ENCODE data around the gene SYCP1. TPM values are rescaled to one million over a fixed set of nuclear protein-coding genes. Genes with fewer than 3 reads are reported as not detected.
"Not testable (repeated sequence)": the region's sequence is repeated elsewhere in the genome, so short reads cannot be mapped to it uniquely, and the experiment has no call there.

Gene SYCP1
- total RNA-seq, 2 donors from 2014 or later = not detected

DNA sequence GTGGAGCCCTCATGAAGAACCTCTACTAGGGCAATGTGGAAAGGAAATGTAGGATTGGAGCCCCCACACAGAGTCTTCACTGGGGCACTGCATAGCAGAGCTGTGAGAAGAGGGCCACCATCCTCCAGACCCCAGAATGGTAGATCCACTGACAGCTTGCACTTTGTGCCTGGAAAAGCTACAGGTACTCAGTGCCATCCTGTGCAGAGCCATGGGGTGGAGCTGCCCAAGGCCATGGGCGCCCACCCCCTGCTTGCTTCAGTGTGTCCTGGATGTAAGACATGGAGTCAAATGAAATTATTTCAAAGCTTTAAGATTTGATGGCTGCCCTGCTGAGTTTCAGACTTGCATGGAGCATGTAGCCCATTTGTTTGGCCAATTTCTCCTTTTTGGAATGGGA, 157.8 kb downstream of the SYCP1 start:
- no peak for ATAC-seq (ENCODE audit: insufficient number of reproducible peaks, low FRiP score, low read depth)

DNA sequence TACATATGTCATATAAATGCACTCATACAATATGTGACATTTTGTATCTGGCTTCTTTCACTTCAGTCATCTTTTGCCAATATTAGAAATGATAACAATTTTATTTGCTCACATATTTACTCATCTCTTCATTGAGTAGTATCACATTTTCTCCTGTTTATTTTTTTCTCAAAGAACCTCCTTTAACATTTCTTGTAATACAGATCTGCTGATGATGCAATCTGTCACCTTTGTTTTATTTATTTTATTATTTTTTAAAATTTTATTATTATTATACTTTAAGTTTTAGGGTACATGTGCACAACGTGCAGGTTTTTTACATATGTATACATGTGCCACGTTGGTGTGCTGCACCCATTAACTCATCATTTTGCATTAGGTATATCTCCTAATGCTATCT, 159.1 kb downstream of the SYCP1 start:
- TF ChIP-seq, protein P1, sequence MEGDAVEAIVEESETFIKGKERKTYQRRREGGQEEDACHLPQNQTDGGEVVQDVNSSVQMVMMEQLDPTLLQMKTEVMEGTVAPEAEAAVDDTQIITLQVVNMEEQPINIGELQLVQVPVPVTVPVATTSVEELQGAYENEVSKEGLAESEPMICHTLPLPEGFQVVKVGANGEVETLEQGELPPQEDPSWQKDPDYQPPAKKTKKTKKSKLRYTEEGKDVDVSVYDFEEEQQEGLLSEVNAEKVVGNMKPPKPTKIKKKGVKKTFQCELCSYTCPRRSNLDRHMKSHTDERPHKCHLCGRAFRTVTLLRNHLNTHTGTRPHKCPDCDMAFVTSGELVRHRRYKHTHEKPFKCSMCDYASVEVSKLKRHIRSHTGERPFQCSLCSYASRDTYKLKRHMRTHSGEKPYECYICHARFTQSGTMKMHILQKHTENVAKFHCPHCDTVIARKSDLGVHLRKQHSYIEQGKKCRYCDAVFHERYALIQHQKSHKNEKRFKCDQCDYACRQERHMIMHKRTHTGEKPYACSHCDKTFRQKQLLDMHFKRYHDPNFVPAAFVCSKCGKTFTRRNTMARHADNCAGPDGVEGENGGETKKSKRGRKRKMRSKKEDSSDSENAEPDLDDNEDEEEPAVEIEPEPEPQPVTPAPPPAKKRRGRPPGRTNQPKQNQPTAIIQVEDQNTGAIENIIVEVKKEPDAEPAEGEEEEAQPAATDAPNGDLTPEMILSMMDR (IDR thresholded peaks at IDR 0.05) = no peak
- no peak for ATAC-seq (ENCODE audit: insufficient number of reproducible peaks, low FRiP score, low read depth)

More for the DNA sequence above, 157.8 kb downstream of the SYCP1 start:
- no peak for DNase-seq (ENCODE audit: low spot score)
- H3K9me3 ChIP-seq = no peaks in the 10 kb centered on the region
- no peak overlapping the region for H3K27ac ChIP-seq
- no peaks in the 10 kb centered on the region for H3K36me3 ChIP-seq
- no peaks in the 10 kb centered on the region for H3K4me1 ChIP-seq (ENCODE audit: control insufficient read depth in 1 of 2, low read depth in 2 of 2)
- TF ChIP-seq, protein P1 (IDR thresholded peaks at IDR 0.05) = no peak
- H3K27me3 ChIP-seq (replicated peaks; ENCODE audit: insufficient read depth) = no peaks in the 10 kb centered on the region
- no peak overlapping the region for H3K4me3 ChIP-seq

GRCh38 chr1:115019549-115019948, 164.9 kb downstream of the SYCP1 start:
- not testable (repeated sequence) for H3K27ac ChIP-seq; DNase-seq (ENCODE audit: low spot score); H3K36me3 ChIP-seq; H3K9me3 ChIP-seq; H3K27me3 ChIP-seq (replicated peaks; ENCODE audit: insufficient read depth); ATAC-seq (ENCODE audit: insufficient number of reproducible peaks, low FRiP score, low read depth); H3K4me1 ChIP-seq (ENCODE audit: control insufficient read depth in 1 of 2, low read depth in 2 of 2); H3K4me3 ChIP-seq

More for the DNA sequence above, 159.1 kb downstream of the SYCP1 start:
- no peak overlapping the region for H3K27ac ChIP-seq
- H3K9me3 ChIP-seq = no peaks in the 10 kb centered on the region
- H3K4me3 ChIP-seq = no peak overlapping the region
- no peaks in the 10 kb centered on the region for H3K4me1 ChIP-seq (ENCODE audit: control insufficient read depth in 1 of 2, low read depth in 2 of 2)
- no peak for DNase-seq (ENCODE audit: low spot score)
- H3K36me3 ChIP-seq = no peaks in the 10 kb centered on the region
- no peaks in the 10 kb centered on the region for H3K27me3 ChIP-seq (replicated peaks; ENCODE audit: insufficient read depth)

GRCh38 chr1:115021145-115021544, 166.5 kb downstream of the SYCP1 start:
- no peak for ATAC-seq (ENCODE audit: insufficient number of reproducible peaks, low FRiP score, low read depth)
- Histone ChIP-seq H3K27me3 (replicated peaks; ENCODE audit: insufficient read depth) (no peaks in the 10 kb centered on the region), H3K4me1 (ENCODE audit: control insufficient read depth in 1 of 2, low read depth in 2 of 2) (no peaks in the 10 kb centered on the region), H3K27ac (no peak overlapping the region), H3K4me3 (no peak overlapping the region), H3K9me3 (no peaks in the 10 kb centered on the region), H3K36me3 (no peaks in the 10 kb centered on the region)
- no peak for DNase-seq (ENCODE audit: low spot score)
- TF ChIP-seq, protein P1 (IDR thresholded peaks at IDR 0.05) = no peak

DNA sequence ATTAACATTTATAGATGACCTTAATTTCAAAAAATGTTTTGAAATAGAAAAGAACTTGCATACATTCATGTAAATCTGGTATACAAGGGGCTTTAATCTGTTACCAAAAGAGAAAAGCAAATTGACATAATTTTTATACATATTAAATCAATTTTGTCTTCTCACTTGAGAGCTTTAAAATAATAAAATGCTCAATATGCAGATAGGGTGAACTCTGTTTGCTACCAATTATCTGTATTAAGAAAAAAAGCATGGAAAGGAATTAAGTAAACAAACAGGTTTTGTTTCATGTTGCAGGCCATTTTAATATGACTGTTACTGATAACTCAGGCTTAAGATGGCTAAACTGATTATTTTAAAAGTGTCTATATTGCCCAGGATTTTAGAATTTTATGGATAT, 168.9 kb downstream of the SYCP1 start:
- TF ChIP-seq, protein P1 (IDR thresholded peaks at IDR 0.05) = no peak
- H3K36me3 ChIP-seq = no peaks in the 10 kb centered on the region
- no peak overlapping the region for H3K27ac ChIP-seq
- no peaks in the 10 kb centered on the region for H3K27me3 ChIP-seq (replicated peaks; ENCODE audit: insufficient read depth)
- DNase-seq (ENCODE audit: low spot score) = no peak
- no peaks in the 10 kb centered on the region for H3K9me3 ChIP-seq
- H3K4me3 ChIP-seq = no peak overlapping the region
- no peaks in the 10 kb centered on the region for H3K4me1 ChIP-seq (ENCODE audit: control insufficient read depth in 1 of 2, low read depth in 2 of 2)
- ATAC-seq (ENCODE audit: insufficient number of reproducible peaks, low FRiP score, low read depth) = no peak

DNA sequence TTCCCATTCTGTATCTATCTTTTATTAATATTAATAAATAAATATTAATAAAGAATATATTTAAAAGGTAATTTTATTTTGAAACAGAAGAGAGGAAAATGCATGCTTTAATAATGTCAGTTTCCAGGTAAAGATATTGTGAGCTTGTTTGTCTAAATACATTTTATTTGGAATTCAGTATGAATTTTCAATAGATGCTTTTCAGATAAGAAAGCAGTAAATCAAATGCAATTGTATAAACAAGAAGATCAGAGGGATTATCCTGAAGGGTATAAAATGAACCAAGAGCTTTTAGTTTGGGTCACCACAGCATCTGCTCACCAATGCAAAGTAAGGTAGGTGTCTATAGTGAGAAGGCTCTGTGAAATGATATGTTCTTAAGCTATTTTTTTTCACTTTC, 174.9 kb downstream of the SYCP1 start, which contains the start of gene TSHB:
Gene TSHB, plus strand, starts transcription at position 301 of the 400 bp plus-strand sequence. CDS start 3,537 bp downstream, outside the sequence.
- no peaks in the 10 kb centered on the region for H3K9me3 ChIP-seq
- TF ChIP-seq, protein P1 (IDR thresholded peaks at IDR 0.05) = no peak
- H3K27me3 ChIP-seq (replicated peaks; ENCODE audit: insufficient read depth) = no peaks in the 10 kb centered on the region
- H3K27ac ChIP-seq = no peak within 1 kb of the TSS
- DNase-seq (ENCODE audit: low spot score) (no peak), ATAC-seq (ENCODE audit: insufficient number of reproducible peaks, low FRiP score, low read depth) (no peak)
- no peak within 1 kb of the TSS for H3K4me3 ChIP-seq
- H3K4me1 ChIP-seq (ENCODE audit: control insufficient read depth in 1 of 2, low read depth in 2 of 2) = no peaks in the 10 kb centered on the region
- no peaks in the 10 kb centered on the region for H3K36me3 ChIP-seq
